ENCODE data around the gene AOAH.

Gene AOAH

GRCh38 chr7:36606153-36606975 is 117.9 kb downstream of the AOAH start:
- no peak for DNase-seq
- no peaks in the 10 kb centered on the region for H3K9me3 ChIP-seq (replicated peaks; ENCODE audit: insufficient read depth, low read length)

GRCh38 chr7:36605261-36606051 is 118.8 kb downstream of the AOAH start:
- TF ChIP-seq EZH2phosphoT487 (IDR thresholded peaks at IDR 0.05; ENCODE audit: low read length): no peak
- no peak for TF ChIP-seq EZH2 (optimal IDR thresholded peaks at IDR 0.05; ENCODE audit: low read depth, low read length)
- TF ChIP-seq CTCF (IDR thresholded peaks at IDR 0.05; ENCODE audit: low read length): no peak
- no peak overlapping the region for H3K9ac ChIP-seq (ENCODE audit: low read length)
- H3K4me1 ChIP-seq (ENCODE audit: low read length): no peaks in the 10 kb centered on the region
- H2AFZ ChIP-seq (ENCODE audit: low read length): no peak overlapping the region
- H3K79me2 ChIP-seq (ENCODE audit: low read length): no peaks in the 10 kb centered on the region
- no peaks in the 10 kb centered on the region for H3F3A ChIP-seq (ENCODE audit: insufficient read depth, low read length)
- H3K9me2 ChIP-seq (replicated peaks; ENCODE audit: insufficient read depth, low read length): no peaks in the 10 kb centered on the region; the same call in 1 of the 2 replicates
- H3K27ac ChIP-seq (ENCODE audit: low read length): no peak overlapping the region
- DNase-seq: no peak
- H3K9me3 ChIP-seq (replicated peaks; ENCODE audit: insufficient read depth, low read length): no peaks in the 10 kb centered on the region
- no peaks in the 10 kb centered on the region for H3K36me3 ChIP-seq (replicated peaks; ENCODE audit: insufficient read depth, low read length)
- no peaks in the 10 kb centered on the region for H3K27me3 ChIP-seq (replicated peaks; ENCODE audit: insufficient read depth, low read length)
- no peaks in the 10 kb centered on the region for H4K20me1 ChIP-seq (ENCODE audit: insufficient read depth, low read length)
- no peak overlapping the region for H3K4me3 ChIP-seq (ENCODE audit: low read length)
- no peak overlapping the region for H3K4me2 ChIP-seq (ENCODE audit: low read depth, low read length)

More at GRCh38 chr7:36606153-36606975, 117.9 kb downstream of the AOAH start:
- H3K4me2 ChIP-seq (ENCODE audit: low read depth, low read length): no peak overlapping the region
- no peak overlapping the region for H2AFZ ChIP-seq (ENCODE audit: low read length)
- H3K9me2 ChIP-seq (replicated peaks; ENCODE audit: insufficient read depth, low read length): no peaks in the 10 kb centered on the region; the same call in 1 of the 2 replicates
- no peak overlapping the region for H3K27ac ChIP-seq (ENCODE audit: low read length)
- no peak overlapping the region for H3K4me3 ChIP-seq (ENCODE audit: low read length)
- no peaks in the 10 kb centered on the region for H3K79me2 ChIP-seq (ENCODE audit: low read length)
- no peaks in the 10 kb centered on the region for H3K27me3 ChIP-seq (replicated peaks; ENCODE audit: insufficient read depth, low read length)
- no peak overlapping the region for H3K9ac ChIP-seq (ENCODE audit: low read length)
- H4K20me1 ChIP-seq (ENCODE audit: insufficient read depth, low read length): no peaks in the 10 kb centered on the region
- no peaks in the 10 kb centered on the region for H3K36me3 ChIP-seq (replicated peaks; ENCODE audit: insufficient read depth, low read length)
- no peaks in the 10 kb centered on the region for H3K4me1 ChIP-seq (ENCODE audit: low read length)
- H3F3A ChIP-seq (ENCODE audit: insufficient read depth, low read length): no peaks in the 10 kb centered on the region
- TF ChIP-seq EZH2 (optimal IDR thresholded peaks at IDR 0.05; ENCODE audit: low read depth, low read length): no peak
- no peak for TF ChIP-seq CTCF (IDR thresholded peaks at IDR 0.05; ENCODE audit: low read length)
- TF ChIP-seq EZH2phosphoT487 (IDR thresholded peaks at IDR 0.05; ENCODE audit: low read length): no peak

- Histone ChIP-seq H3K9ac (ENCODE audit: low read length) (no peak overlapping the region), H3K36me3 (replicated peaks; ENCODE audit: insufficient read depth, low read length) (no peaks in the 10 kb centered on the region), H3K9me3 (replicated peaks; ENCODE audit: insufficient read depth, low read length) (no peaks in the 10 kb centered on the region), H3K4me2 (ENCODE audit: low read depth, low read length) (no peak overlapping the region), H3K9me2 (replicated peaks; ENCODE audit: insufficient read depth, low read length) (no peaks in the 10 kb centered on the region), H3K4me1 (ENCODE audit: low read length) (no peaks in the 10 kb centered on the region), H3K4me3 (ENCODE audit: low read length) (no peak overlapping the region), H4K20me1 (ENCODE audit: insufficient read depth, low read length) (no peaks in the 10 kb centered on the region), H3F3A (ENCODE audit: insufficient read depth, low read length) (no peaks in the 10 kb centered on the region), H3K27ac (ENCODE audit: low read length) (no peak overlapping the region), H3K27me3 (replicated peaks; ENCODE audit: insufficient read depth, low read length) (no peaks in the 10 kb centered on the region), H3K79me2 (ENCODE audit: low read length) (no peaks in the 10 kb centered on the region), H2AFZ (ENCODE audit: low read length) (no peak overlapping the region)
- TF ChIP-seq EZH2phosphoT487 (IDR thresholded peaks at IDR 0.05; ENCODE audit: low read length) (no peak), EZH2 (optimal IDR thresholded peaks at IDR 0.05; ENCODE audit: low read depth, low read length) (no peak), CTCF (IDR thresholded peaks at IDR 0.05; ENCODE audit: low read length) (no peak)
- DNase-seq: no peak
Measured at GRCh38 chr7:36604806-36605205, 119.5 kb downstream of the AOAH start.
